HL-60 (cell line): ENCODE results near the gene UNC45A.

Experiments
- GABPA ChIP-seq: IDR thresholded peaks from 2 replicates; pipeline ENCODE4 v1.6.1; 2012; ENCODE audit warnings: low read depth
- SPI1 ChIP-seq: IDR thresholded peaks from 2 replicates; pipeline ENCODE4 v1.6.1; 2012; ENCODE audit warnings: low read depth, mild to moderate bottlenecking, borderline replicate concordance
- TF ChIP-seq, protein P1 (sequence below): IDR thresholded peaks from one replicate; pipeline ENCODE4 v1.5.1; 2011; ENCODE audit warnings: low read length, control low read depth, inconsistent platforms; ENCODE audit not compliant: insufficient read depth

DNA sequence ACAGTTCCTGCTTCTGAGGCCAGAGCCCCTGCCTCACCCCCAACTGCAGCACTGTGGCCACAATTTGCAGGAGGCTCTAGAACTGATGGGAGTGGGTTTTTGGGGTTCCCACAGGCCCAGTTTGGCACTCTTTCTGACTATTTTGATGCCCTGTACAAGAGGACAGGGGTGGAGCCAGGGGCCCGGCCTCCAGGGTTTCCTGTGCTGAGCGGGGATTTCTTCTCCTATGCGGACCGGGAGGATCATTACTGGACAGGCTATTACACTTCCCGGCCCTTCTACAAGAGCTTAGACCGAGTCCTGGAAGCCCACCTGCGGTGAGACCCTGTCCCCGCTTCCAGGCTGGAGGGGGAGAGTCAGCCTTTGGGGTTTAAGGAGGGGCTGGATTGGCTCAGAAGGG lies 25.1 kb upstream of the UNC45A start:
- TF ChIP-seq, protein P1, sequence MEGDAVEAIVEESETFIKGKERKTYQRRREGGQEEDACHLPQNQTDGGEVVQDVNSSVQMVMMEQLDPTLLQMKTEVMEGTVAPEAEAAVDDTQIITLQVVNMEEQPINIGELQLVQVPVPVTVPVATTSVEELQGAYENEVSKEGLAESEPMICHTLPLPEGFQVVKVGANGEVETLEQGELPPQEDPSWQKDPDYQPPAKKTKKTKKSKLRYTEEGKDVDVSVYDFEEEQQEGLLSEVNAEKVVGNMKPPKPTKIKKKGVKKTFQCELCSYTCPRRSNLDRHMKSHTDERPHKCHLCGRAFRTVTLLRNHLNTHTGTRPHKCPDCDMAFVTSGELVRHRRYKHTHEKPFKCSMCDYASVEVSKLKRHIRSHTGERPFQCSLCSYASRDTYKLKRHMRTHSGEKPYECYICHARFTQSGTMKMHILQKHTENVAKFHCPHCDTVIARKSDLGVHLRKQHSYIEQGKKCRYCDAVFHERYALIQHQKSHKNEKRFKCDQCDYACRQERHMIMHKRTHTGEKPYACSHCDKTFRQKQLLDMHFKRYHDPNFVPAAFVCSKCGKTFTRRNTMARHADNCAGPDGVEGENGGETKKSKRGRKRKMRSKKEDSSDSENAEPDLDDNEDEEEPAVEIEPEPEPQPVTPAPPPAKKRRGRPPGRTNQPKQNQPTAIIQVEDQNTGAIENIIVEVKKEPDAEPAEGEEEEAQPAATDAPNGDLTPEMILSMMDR: no peak
- TF ChIP-seq SPI1 (no peak), GABPA (no peak)
